Measurements from ENCODE around the gene FAM234B. TPM values are rescaled to one million over a fixed set of nuclear protein-coding genes. Genes with fewer than 3 reads are reported as not detected.

FAM234B gene
- total RNA-seq, 1 donor from 2014 or later: 62.0 TPM

DNA sequence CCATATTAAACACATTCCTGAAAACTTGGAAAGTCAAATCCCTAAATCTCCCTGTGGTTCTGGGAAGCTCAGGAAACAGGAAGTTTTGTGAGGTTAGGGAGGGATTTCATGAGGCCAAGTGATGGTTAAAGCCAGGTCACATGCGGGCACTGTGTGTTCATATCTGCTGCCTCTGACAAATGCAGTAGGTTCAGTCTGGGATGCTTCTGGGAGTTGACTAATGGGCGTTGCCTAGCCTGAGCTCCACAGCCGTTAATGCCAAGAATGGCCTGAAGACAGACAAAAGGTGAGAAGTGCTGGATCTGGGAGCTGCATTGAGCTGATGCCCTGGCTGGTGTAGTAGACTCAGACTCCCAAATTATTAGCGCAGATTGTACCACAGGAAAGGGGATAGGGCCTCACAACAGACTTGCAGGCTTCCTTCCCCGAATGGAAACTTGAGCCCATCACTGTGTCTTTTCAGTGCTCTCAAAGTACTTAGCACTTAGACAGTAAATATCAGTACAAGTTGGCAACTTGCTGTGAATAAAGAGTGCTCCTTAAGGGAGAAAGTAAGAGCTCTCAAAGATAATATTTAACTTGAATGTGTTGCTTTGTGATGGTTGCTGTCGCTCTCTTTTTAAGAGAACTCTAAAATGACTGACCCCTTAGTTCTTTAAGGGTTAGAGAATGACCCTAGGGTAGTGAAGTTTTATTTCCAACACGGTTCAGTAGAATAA, 41.9 kb downstream of the FAM234B start:
- FAIRE-seq: no peak

DNA sequence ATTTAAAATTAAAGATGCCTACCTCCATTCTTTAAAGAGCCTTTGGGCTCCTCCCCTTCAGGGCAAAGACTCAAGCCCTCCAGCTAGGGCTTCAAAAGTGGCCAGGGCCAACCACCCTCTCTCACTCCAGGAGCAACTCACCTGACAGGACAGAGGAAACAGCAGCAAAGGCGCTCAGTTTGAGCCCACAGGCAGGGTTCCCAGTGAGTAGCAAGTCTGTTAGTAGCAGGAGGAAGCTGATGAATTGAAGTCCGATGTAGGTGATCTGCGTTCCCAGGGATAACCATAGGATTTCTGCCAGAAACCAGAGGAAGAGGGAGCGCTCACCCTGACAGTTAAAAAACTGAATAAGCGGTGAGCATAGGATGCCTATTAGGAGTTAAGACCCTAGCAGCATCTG, 43.6 kb downstream of the FAM234B start:
- FAIRE-seq (no peak), DNase-seq (ENCODE audit: low spot score in 2 of 2) (no peak)

More for the DNA sequence above, 41.9 kb downstream of the FAM234B start:
- no peak for DNase-seq (ENCODE audit: low spot score in 2 of 2)

DNA sequence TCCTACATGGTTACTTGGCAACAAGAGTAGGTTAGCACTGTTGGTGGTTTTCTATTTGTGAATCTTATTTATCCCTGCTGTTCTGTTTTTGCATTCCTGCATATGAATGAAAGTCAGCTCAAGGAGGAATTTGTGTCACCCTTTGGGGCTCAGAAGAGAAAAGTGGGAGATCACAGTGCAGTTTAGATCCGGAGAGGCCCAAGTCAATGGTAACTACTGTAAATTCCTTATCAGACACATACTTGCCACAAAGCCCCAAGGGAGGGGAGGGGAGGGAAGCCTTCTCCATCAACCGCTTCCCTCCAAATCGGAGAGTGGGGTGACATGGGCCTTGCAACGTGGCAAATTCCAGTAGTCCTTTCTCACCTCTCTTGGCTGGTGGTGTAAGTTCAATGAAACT, 44.3 kb downstream of the FAM234B start:
- FAIRE-seq (no peak), DNase-seq (ENCODE audit: low spot score in 2 of 2) (no peak)

DNA sequence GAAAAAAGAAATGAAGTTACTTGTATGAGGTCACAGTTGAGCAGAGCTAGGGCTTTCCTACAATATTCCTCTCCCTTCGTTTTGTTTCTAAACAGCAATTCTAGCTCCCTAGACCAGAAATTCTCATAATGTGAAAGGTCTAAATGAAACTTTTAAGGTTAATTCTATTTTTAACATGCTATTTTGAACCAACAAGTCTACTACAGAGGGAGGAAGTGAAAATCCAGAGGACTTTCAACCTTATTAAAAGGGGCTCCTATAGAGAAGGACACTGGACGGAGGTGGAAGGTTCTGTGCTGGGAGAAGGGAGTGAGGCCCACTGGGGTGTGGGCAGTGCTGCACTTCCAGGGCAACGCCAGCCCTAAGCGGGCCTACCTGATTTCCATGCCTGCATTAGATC, 45.9 kb downstream of the FAM234B start:
- DNase-seq (ENCODE audit: low spot score in 2 of 2) (no peak), FAIRE-seq (no peak)

DNA sequence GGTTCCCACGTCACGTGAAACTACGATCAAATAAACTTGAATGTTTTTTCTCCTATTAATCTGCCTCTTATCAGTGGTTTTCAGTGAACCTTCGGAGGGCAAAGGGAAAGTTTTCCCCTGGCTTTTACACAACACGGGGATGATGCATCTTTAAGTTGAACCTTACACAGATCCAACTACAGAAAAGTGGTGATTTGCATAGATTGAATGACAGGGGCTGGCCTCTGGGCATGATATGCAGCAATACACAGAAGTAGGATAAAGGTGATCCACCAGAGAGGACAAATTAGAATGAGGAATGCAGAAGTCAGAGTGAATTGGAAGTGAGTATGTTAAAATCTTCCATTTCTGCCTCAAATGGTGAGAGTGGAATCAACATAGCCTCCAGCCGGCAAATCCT, 47.7 kb downstream of the FAM234B start:
- DNase-seq (ENCODE audit: low spot score in 2 of 2) (no peak), FAIRE-seq (no peak)

DNA sequence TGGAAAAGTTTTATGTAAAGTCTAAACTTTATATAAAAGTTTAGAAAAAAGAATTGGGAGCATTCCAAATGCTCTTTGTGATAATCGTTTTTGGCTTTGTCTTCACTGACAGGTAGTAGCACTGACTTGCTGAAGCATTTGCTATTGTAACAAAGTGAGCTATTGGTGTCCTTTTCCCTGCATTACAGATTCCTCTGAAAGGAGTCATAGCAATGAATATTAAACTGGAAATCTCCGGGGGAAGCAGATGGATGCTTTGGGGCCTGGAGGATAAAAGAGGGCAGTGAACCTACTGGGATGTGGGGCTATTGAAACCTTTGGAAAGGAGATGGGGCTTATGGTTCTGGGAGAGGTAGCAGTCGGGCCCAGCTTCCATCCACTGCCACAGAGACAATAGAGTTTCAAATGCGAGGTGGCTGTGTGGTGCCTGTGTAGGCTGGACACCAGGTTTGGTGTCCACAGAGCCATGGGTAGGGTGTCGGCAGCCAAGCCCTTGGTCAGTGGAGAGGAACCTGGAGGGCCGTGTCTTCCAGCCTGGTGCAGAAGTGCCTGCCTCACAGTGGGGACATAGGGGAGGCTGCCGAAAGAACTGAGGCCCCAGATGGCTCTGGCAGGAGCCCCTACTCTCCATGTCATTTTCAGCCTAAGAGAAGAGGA, 49.1 kb downstream of the FAM234B start:
- FAIRE-seq (no peak), DNase-seq (ENCODE audit: low spot score in 2 of 2) (no peak)

DNA sequence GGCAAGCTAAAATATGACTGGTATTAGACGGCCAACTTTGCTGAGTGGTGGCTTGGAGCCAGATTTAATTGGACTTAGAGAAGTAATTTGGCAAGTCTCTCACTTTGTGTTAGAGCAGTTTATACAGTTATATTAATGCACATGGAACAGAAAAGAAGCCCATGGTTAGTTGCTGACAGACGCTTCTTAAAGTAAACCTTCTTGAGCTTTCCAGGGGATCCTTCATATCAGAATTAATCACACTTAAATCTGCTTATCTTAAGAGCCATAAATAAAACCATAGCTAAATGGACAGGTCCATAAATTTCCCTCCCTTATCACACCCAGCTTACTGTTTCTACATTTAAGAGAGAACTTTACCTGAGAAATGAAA, 49.7 kb downstream of the FAM234B start:
- no peak for DNase-seq (ENCODE audit: low spot score in 2 of 2)
- no peak for FAIRE-seq

DNA sequence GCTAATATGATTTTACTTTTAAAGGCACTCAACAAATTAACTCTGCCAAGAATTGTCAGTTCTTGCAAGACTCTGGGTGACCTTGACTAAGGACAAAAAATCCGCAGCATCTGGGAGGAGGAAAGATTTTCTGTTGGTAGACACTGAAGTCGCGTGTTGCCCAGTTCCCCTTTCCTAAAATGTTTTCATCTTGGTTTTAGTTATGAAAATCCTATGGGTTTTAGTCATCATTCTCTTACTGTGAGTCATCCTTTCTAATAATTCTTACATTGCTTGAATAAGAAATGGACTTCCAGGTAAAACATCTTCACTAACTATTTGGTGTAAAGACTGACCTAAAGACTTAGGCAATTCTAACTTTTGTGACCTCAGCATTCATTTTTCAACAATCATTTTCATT, 50.2 kb downstream of the FAM234B start:
- DNase-seq (ENCODE audit: low spot score in 2 of 2) (no peak), FAIRE-seq (no peak)

DNA sequence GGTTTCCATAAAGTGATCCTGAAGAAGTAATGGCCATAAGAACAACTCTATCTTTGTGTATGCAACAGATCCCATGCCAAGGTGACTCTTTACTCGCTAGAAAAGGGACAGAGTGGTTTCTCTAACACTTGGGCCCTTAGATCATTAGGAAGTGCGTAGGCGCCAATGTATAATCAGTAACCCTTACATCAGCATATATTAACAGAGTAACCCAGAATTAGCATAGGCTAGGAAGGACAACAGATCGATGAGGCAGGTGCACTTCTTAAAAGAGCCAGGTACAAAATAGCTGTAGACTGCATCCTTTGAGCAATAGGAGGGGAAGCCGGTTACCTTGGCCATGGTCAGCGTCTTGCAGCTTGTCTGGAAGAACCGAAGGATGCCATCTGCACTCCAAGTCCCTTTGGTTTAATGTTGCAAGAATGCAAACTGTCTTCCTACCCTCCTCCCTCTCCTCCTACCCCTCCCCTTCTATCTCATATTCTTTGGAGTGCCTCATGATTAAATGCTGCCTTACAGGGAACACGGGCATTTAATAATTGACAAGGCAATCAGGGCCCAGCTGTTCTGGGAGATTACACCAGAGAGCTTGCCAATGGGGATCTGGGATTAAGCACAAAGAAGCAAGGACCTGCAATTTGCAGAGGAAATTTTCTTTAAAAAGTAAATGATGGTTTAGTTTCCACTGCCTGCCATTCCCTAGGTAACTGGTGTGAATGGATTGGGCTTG, 51.2 kb downstream of the FAM234B start:
- FAIRE-seq: no peak
- DNase-seq (ENCODE audit: low spot score in 2 of 2): no peak

DNA sequence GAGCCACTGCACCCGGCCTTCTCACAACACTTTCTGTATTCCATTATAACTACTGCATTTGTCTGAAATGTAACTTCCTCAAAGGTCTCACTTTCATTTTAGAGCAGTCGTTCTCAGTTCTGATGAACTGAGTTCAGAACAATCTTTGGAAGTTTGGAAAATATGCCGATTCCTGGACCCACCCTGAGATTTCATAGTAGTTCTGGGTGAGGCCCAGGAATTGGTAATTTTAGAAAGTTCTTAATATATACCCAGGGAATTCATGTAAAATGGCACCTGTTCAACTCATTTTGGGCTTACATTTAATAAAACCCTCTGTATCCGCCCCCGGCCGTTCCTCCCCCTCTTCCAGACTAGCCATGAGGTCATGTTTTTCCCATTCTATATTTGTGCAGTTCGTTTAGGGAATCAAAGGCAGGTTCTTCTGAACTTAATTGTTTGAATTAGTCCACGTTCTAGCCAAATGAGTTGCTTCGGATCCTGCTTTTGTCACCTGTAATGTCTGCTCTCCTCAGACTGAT, 53.4 kb downstream of the FAM234B start:
- DNase-seq (ENCODE audit: low spot score in 2 of 2): no peak
- FAIRE-seq: no peak

DNA sequence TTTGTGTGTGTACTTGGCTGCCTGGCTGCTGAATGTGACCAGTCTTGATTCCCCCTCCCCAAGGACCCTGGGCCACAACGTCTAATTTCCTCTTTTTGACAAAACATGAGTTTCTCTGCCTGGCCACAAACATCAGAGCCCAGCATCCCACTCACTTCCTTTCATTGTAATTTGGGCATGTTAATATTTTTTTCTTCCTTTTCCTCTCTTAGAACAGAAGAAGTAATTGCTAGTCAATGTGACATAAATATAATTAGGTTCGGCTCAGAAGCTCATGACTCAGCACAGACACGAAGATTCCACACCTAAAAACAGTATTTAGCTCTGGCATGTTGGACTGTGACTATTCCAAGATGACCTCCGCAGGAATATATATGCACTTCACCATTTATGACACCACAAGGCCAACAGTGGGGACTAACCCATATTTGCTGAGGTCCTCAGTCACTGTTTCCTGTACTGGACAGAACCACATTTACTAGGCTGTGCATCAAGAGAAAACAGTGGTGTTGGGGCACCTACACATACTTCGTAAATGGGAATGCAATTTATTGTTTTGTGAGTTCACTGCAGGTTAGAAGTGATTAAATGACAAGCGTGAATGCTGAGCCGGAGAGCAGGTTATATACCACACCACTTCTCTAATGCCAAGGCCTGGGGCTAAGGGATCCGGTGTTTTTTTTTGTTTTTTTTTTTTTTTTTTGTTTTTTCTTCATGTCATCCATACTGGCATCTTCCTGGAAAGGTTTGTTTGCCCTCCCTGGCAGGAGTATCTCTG, 55.1 kb downstream of the FAM234B start:
- DNase-seq (ENCODE audit: low spot score in 2 of 2) (no peak), FAIRE-seq (no peak)

DNA sequence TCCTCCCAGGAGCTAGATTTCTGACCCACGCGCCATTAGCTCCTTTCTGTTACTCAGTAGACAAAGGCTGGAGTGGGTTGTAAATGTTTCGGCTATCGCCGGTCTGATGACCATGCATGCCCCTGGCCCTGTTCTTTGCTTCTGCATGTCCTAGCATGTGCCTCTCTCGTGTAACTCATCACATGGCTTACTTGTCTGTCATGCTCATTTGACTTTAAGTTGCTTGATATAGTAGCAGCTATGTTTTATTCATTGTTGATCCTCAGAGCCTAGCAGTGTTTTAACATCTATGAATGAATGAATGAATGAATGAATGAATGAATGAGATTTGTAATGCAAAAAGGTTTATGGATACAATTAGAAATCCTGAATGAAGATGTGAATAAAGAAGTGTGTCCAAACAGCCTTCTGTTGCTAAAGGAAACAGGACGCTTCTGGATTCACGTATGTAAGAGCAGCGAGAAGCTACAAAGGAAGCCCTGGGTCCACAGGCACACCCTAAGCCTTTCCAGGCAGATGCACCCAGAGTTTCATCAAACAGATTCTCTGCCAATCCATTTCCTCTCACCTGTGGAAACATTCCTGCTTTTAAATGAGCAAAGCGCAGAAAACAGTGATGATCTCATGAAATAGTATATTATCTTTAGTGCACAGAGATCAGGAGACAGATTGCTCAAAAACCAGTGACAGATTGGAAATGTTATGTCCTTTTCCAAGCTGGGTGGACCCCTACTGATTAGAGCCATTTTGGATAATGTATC, 55.8 kb downstream of the FAM234B start:
- no peak for DNase-seq (ENCODE audit: low spot score in 2 of 2)

DNA sequence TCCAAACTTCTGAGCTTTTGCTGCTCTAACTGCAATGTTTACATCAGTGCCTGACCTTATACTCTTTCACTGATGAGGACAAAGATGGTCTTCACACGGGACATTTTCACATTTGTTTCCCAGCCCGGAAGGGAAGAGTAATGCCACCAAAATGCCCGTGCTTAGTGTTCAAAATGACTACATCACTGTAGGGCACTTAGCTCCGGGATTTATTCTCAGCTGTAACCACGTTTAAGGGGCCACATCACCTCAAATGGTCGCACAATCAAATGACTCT, 56.4 kb downstream of the FAM234B start:
- no peak for FAIRE-seq
- DNase-seq (ENCODE audit: low spot score in 2 of 2): no peak

More for the DNA sequence above, 55.8 kb downstream of the FAM234B start:
- FAIRE-seq: no peak

DNA sequence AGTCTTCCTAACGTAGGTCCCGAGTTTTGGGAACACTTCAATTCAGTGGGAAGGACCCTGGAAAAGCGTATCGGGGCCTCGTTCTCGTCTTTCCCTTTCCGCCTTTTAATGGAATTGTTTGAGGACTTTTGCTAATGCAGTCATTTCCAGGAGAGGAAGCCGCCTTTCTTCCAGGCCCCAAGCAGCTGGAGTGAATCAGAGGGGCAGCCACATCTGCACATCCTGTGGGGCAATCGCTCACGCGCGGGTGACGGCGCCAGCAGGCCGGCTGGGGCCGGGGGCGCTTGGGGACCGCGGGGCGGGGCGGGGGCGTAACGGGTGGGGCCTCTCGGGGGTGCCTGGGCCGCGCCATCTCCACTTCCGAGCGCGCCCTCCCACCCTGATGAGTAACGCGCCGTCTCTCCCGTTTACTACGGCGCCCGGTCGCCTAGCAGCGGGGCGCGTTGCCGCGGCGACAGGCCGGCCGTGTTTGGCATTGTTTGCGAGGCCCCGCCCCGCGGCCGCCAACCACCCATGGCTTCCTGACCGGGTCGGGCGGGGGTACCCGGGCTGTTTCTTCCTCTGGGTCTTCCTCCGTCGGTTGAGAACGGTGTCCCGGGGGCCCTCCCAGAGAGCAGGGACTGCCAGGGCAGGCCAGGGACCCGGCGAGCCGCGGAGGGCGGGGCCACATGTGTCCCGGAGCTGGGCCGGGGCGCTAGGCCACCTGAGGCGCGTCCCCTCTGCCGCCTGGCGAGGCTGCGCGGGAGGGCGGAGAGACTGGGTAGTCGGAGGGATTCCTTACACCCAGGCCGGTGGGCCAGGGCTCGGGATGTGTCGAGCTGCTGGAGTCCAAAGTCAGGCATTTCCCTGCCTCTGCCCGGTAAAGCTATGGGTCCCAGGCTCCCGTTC, 56.9 kb downstream of the FAM234B start:
- FAIRE-seq (no peak), DNase-seq (ENCODE audit: low spot score in 2 of 2) (peak; percentile 83 to 87)

DNA sequence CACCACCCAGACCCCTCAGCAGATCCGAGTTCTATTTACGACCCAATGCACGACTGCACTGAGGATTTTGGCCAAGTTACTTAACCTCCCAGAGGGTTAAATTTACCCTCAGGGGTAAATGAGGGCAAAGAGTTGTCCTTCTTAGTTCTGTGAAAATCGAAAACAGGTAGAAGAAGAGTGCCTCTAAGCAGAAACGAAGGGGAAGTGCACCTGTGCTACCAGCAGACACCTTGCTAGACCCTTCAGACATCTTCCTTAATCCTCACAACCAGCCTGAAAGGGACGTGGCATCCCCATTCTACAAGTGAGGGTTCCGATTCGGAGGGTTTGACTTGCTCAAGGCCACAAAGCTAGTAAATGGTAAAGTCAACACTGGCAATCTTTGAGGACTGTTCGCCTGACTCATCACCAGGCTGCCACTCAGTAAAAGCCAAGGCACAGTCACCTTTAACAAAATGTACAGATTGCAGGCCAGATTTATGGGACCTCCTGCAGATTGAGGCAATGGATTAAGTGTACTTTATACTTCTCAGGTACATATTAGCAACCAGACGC, 57.7 kb downstream of the FAM234B start:
- FAIRE-seq (no peak), DNase-seq (ENCODE audit: low spot score in 2 of 2) (no peak)

DNA sequence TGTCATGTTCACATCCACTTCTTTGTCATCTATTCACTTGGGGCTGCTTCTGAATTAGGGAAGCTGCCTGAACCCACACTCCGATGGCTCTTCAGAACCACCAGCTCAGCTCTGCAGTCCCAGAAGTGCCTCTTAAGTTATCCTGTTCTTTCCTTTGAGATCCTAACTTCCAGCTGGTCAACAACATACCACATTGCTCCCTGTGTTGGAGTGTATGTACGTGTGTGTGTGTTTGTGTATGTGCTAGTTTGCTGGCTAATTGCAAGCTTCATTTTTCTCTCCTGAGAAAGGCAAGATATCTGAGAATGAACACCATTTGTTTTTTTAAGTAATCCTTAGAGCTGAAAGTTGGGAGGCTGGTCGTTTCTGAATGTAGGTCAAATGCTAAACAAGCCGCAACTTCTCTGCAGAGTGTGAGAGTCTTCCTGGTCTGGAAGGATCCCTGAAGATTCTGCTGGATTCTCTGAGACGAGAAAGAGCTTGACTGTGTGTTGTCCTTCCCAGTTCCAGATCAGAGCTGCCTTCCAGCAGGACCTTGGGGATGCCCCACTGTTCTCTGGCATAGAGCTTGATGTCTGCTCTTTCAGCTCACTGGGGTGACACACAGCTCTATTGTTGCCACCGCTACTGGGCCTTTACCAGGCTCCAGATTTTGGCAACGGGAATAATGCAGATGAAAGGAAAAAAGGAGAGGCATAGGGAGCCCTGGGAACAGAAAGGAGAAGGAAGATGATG, 58.4 kb downstream of the FAM234B start:
- FAIRE-seq (no peak), DNase-seq (ENCODE audit: low spot score in 2 of 2) (peak; percentile 54 to 68)

DNA sequence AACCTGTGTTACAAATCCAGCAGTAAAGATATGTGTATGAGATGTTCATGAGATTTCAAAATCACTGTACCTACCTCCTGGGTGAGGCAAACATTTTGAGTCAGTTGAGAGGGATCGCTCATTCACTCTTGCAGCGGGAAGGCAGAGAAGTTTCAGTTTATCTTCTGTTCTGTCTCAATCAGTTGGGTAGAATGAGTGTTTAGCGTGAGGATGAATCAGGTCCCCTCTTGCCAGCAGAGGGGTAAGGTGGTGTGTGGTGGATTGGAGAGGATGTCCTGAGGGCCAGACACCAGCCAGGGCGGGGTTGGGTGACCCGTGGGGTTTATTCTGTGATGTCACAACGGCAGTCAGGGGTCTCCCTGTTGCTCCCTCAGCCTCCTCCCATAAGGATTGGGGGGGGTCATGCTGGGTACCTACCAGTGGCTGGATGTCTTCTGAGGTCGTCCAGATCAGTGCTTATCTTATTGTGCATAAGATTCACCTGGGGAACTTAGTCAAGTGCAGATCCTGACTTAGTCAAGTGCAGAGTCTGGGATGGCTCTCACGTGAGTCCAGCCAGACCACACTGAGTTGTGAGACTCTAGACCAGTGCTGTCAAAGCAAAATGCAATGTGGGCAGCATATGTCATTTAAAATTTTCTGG, 59.3 kb downstream of the FAM234B start, which contains the start of gene GSG1:
TSS of gene GSG1 (minus strand) at position 277 of the 643 bp plus-strand sequence. CDS start at position 122, 155 bp downstream.
- no peak for DNase-seq (ENCODE audit: low spot score in 2 of 2)
- no peak for FAIRE-seq

DNA sequence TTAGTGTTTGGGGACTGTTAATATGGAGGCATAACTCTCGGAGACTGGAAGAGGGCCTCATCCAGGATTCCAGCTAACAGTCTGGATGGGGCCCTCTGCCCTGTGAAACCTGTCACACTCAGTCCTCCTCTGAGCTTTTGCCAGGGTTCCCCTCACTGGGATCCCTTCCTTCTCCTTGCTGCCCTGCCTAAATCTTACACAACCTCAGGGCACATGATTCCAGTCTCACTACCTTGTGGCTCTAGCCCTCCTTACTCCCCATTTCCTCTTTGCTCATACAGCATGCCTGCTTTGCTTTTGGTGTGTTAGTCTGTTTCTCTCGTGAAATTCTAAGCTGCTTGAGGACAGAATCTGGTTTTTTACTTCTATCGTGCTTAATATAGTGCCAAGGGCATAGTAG, 60.2 kb downstream of the FAM234B start:
- no peak for FAIRE-seq

More for the DNA sequence above, 60.2 kb downstream of the FAM234B start:
- DNase-seq (ENCODE audit: low spot score in 2 of 2): no peak
